Activated CD8-positive, alpha-beta T cell treated with anti-CD3 and anti-CD28 coated beads for 36 hours (primary cell): Measurements from ENCODE around the gene NKG7. TPM values are rescaled to one million over a fixed set of nuclear protein-coding genes. Genes with fewer than 3 reads are reported as not detected.

ENCODE experiments used
- ATAC-seq: fragments of 200-7000 bp; cut with Tn5 transposase; one replicate; pipeline ENCODE4 v1.10.0; 2021; ENCODE audit warnings: mild to moderate bottlenecking, moderate library complexity
- CTCF ChIA-PET: fragments of 350-600 bp; sonication (Branson Sonifier 250); formaldehyde crosslinking; loops from one replicate; lab custom pipeline; 2021; ENCODE audit warnings: antibody characterized with exemption; lab: Charles Lee
- POLR2A ChIA-PET: fragments of 350-600 bp; sonication (Branson Sonifier 250); formaldehyde crosslinking; loops from one replicate; lab custom pipeline; 2021; ENCODE audit warnings: antibody characterized with exemption; lab: Charles Lee
- DNase-seq: peaks from one replicate; pipeline ENCODE4 v3.0.0-alpha.2; 2020
- H3K27ac Mint-ChIP-seq: one replicate; pipeline ENCODE4 v1.8.0; 2021; ENCODE audit warnings: mild to moderate bottlenecking, mixed read lengths
- H3K27me3 Mint-ChIP-seq: one replicate; pipeline ENCODE4 v1.8.0; 2021; ENCODE audit warnings: mixed read lengths
- H3K36me3 Mint-ChIP-seq: one replicate; pipeline ENCODE4 v1.8.0; 2021; ENCODE audit warnings: low read depth, mixed read lengths
- H3K4me1 Mint-ChIP-seq: one replicate; pipeline ENCODE4 v1.8.0; 2021; ENCODE audit warnings: low read depth, mixed read lengths
- H3K4me3 Mint-ChIP-seq: one replicate; pipeline ENCODE4 v1.8.0; 2021; ENCODE audit warnings: mild to moderate bottlenecking, moderate library complexity, mixed read lengths
- H3K9me3 Mint-ChIP-seq: one replicate; pipeline ENCODE4 v1.8.0; 2021; ENCODE audit warnings: mixed read lengths
- CTCF ChIP-seq: fragments of 200-600 bp; IDR thresholded peaks from one replicate; pipeline ENCODE4 v1.8.0; 2022; ENCODE audit warnings: antibody characterized with exemption, mild to moderate bottlenecking
- intact Hi-C: fragments of 100-400 bp; cut with micrococcal nuclease; formaldehyde crosslinking; loops from one replicate; pipeline ENCODE4 v1.10.0; 2022
- total RNA-seq, 2 experiments: library from RNA; stranded (reverse); gene quantifications; one replicate each; pipeline ENCODE4 v1.2.3, GENCODE V29; 2021

Gene NKG7
- total RNA-seq, 2 experiments from 2014 or later, result 258 to 283 TPM

- DNase-seq, result no peak
- no peak for ATAC-seq
- Mint-ChIP-seq H3K9me3 (peaks cover 1% of the 10 kb centered on the region), H3K27me3 (no peaks in the 10 kb centered on the region), H3K4me1 (peaks cover 45% of the 10 kb centered on the region), H3K36me3 (peaks cover 11% of the 10 kb centered on the region), H3K4me3 (no peak overlapping the region), H3K27ac (peak overlapping the region; percentile 78)
- no peak for TF ChIP-seq CTCF
- POLR2A ChIA-PET, result interaction anchor here (1.3 kb wide), 1 partner anchor 19 kb away, joined by 5 read pairs; the partner anchor contains the start of gene NKG7
- CTCF ChIA-PET, result interaction anchor here (0.8 to 1.7 kb wide), 5 partner anchors 10 to 124 kb away, joined by 3 to 4 read pairs (median 3); no protein-coding TSS in a partner anchor
- intact Hi-C loops, result no loop called here
These were observed 18.7 kb upstream of the NKG7 start for GRCh38 chr19:51391073-51391611.

DNA sequence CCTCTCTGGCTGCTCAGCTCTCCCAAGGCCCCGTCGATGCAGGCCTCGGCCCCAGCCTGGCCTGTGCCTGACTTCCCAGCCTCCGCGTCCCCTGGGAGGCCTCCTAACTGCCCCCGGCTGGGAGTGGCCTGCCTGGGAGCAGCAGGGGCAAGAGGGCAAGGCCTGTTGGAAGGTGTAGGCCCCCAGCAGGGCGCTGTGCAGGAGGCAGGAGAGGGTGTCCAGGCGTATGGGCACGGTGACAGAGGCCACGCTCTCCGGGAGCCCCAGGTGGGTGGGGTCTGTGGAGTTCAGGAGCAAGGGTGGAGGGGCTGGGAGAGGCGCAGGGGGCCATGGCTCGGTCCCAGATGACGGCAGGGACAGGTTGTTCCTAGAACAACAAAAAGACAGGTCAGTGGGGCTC, 16.7 kb upstream of the NKG7 start:
- ChIA-PET CTCF (no interaction called here), POLR2A (interaction anchor here (2.4 to 3.0 kb wide), 2 partner anchors 10 to 18 kb away, joined by 8 to 15 read pairs; partner anchors contain the start of gene NKG7)
- Mint-ChIP-seq H3K4me1 (peaks cover 36% of the 10 kb centered on the region), H3K27me3 (no peaks in the 10 kb centered on the region), H3K36me3 (peaks cover 1% of the 10 kb centered on the region), H3K4me3 (no peak overlapping the region), H3K9me3 (peaks cover 1% of the 10 kb centered on the region), H3K27ac (no peak overlapping the region)
- TF ChIP-seq CTCF, result no peak
- no peak for ATAC-seq
- no peak for DNase-seq
- intact Hi-C loops, result no loop called here

- ATAC-seq, result peak; percentile 18
- H3K36me3 Mint-ChIP-seq, result peaks cover 1% of the 10 kb centered on the region
- no peak for TF ChIP-seq CTCF
- DNase-seq, result peak; percentile 54
- no peaks in the 10 kb centered on the region for H3K27me3 Mint-ChIP-seq
- ChIA-PET POLR2A (interaction anchor here (0.7 to 3.0 kb wide), 3 partner anchors 9 to 36 kb away, joined by 3 to 15 read pairs (median 8); partner anchors contain the start of gene NKG7), CTCF (interaction anchor here (1.2 to 1.3 kb wide), 2 partner anchors 10 to 28 kb away, joined by 3 to 4 read pairs; no protein-coding TSS in a partner anchor)
- peaks cover 28% of the 10 kb centered on the region for H3K4me1 Mint-ChIP-seq
- peak within 1 kb of the TSS; percentile 60 for H3K27ac Mint-ChIP-seq
- peaks cover 1% of the 10 kb centered on the region for H3K9me3 Mint-ChIP-seq
- peak within 1 kb of the TSS; percentile 44 for H3K4me3 Mint-ChIP-seq
- intact Hi-C loops, result no loop called here
These were observed 15.5 kb upstream of the NKG7 start, which contains the start of gene LIM2 for GRCh38 chr19:51387924-51388389. Gene LIM2 (minus strand): TSS chr19:51387974. CDS start chr19:51387443, 531 bp downstream.

DNA sequence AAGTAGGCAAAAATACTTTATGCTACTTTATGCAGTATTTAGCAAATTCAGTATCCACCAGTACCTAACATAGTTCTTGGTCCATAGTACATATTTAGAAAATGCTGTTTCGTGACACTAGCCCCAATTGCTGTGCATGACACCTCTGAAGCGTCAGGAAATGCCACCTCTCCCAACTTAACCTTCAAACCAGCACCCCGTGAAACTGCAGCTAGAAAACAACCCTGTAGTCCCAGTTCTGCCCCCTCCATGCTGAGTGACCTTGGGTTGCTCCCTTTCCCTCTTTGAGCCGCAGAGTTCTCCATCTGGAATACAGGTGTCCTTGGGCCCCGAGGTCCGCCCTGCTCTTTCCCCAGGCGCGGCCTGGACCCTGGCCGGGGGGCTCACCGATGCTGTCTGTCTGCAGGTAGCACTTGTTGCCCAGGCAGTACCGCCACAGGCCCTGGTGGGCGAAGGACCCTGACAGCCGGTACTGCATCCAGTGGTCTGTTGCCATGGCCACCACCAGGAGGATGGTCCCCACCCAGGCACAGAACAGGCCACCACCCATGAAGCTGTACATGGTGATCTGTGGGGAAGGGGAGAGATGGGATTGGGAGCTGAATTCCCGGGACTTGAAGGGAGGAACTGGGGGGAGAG, 14.5 kb upstream of the NKG7 start:
- peak overlapping the region; percentile 57 for H3K27ac Mint-ChIP-seq
- ATAC-seq, result peak; percentile 27
- CTCF ChIA-PET, result interaction anchor here (1.0 to 1.3 kb wide), 2 partner anchors 11 to 48 kb away, joined by 3 to 4 read pairs; no protein-coding TSS in a partner anchor

More for the DNA sequence above, 14.5 kb upstream of the NKG7 start:
- Mint-ChIP-seq H3K27me3 (no peaks in the 10 kb centered on the region), H3K9me3 (peaks cover 2% of the 10 kb centered on the region), H3K36me3 (peaks cover 2% of the 10 kb centered on the region), H3K4me1 (peaks cover 23% of the 10 kb centered on the region), H3K4me3 (peak overlapping the region; percentile 44)
- POLR2A ChIA-PET, result interaction anchor here (0.7 to 3.0 kb wide), 3 partner anchors 8 to 16 kb away, joined by 3 to 15 read pairs (median 8); partner anchors contain the start of gene NKG7
- intact Hi-C loops, result no loop called here
- TF ChIP-seq CTCF, result no peak
- no peak for DNase-seq
